ENCODE measurements around the gene ANKLE1.

The ANKLE1 gene

GRCh38 chr19:17325881-17326594 lies 44.3 kb downstream of the ANKLE1 start:
- no peak for DNase-seq (ENCODE audit: low spot score)

DNA sequence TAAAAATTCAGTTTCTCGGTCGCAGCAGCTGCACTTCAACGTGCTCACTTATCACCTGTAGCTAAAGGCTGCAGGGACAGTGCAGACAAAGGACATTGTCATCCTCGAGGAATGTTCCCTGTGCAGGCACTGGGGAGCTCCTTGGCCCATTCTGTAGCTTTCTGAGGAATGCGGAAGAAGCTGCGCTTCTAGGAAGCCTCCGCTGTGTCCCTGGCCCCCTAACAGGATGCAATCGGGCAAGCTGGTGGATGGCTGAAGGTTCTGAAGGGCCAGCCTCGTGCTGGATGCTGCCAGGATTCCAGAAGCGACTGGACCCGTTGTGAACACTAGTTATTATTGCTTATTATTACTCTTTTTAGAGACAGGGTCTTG lies 44.9 kb downstream of the ANKLE1 start:
- DNase-seq (ENCODE audit: low spot score), result no peak

DNA sequence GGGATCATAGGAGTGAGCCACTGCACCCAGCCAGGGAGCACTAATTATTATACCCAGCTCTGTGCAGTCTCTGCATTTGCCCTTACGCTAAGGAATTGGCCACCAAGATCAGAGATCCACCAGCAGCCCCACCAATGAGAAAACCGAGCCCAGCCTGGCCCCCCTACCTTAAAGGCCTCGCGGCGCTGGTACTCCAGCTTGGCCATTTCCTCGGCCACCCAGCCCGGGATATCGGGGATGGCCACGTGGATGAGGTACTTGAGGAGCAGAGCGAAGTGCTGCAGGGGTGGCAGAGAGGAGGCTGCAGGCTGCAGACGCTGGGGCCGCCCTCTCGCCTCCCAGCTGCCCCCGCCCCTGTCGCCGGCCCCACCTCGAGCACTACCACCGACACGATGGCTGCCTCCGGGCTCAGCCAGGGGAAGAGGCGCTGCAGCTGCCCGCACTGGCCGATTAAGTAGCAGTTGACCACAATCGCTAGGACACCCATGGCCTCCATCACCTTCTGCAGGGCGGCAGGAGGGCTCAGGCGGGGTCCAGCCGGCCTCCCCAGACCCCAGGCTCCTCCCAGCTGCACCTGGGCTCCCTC lies 45.5 kb downstream of the ANKLE1 start:
- DNase-seq (ENCODE audit: low spot score), result no peak

DNA sequence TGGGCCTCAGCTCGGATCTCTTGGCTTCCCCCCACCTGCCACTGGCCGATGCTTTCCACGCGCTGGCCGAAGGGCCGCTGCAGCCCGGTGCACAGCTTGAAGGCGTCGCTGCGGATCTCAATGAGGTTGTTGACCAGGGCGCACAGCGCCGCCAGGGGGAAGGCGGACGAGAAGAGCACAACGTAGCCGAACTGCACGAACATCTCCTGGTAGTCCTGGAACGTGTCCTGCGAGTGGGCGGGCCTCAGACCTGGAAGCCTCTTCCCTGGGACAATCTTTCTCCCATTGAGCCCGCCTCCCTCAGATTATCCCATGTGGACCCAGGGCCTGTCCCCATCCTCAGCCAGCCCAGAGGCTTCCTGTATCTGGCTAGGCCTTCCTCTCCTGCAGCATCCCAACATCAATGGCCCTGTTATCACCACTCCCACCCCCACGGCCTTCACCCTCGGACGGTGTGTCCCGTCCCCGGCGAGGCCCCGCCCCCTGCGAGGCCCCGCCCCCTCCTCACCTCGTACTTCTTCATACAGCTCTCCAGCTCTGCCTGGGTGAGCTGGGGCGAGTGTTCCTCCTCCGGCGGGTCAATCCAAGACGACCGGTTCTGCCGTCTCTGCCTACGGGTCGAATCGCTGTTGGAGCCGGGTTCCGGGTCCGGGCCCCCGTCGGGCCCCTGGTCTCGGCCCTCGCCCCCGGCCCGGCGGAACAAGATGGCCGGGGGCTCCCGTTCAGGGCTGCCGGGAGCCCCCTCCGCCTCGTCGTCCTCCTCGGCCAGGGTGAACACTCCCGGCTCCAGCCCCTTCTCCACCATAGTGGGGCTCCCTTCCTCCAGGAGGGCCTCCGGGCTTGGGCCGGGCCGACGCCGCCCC lies 46.2 kb downstream of the ANKLE1 start:
- peak; percentile 80 for DNase-seq (ENCODE audit: low spot score)

DNA sequence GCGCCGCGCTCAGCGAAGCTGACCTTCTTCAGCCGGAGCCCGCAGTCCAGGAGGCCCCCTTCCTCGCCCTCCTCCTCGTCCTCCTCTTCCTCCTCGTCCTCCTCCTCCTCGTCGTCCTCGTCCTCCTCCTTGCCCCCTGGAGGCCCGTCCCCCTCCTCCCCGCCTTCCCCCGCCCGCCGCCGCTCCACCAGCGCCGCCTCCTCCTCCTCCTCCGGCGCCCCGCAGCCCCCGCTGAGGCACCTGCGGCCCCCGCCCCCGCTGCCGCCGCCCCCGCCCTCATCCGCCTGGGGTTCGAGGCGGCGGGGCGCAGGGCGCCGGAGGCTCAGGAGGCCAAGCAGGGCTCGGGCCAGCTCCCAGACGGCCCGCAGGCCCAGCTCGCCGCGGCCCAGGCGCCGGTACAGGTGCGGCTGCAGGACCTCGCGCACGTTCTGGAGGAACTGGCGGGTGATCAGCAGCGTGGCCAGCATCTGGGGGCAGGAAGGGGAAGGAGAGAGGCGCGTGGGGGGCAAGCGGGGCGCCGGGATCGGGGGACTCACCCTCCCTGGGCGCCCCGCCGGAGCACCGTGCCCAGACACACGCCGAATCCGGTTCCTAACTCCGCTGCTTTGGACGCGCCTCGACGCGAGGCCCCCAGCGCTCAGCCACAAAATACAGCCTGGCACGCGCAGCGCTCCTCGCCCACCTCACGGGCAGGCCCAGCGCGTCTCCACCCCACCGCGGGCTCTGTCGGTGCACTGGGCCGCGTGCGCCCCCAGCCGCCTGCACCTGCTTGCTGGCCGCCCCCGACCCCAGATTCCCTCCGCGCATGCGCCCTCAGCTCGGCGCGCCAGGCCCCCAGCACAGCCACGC lies 47.0 kb downstream of the ANKLE1 start:
- no peak for DNase-seq (ENCODE audit: low spot score)

DNA sequence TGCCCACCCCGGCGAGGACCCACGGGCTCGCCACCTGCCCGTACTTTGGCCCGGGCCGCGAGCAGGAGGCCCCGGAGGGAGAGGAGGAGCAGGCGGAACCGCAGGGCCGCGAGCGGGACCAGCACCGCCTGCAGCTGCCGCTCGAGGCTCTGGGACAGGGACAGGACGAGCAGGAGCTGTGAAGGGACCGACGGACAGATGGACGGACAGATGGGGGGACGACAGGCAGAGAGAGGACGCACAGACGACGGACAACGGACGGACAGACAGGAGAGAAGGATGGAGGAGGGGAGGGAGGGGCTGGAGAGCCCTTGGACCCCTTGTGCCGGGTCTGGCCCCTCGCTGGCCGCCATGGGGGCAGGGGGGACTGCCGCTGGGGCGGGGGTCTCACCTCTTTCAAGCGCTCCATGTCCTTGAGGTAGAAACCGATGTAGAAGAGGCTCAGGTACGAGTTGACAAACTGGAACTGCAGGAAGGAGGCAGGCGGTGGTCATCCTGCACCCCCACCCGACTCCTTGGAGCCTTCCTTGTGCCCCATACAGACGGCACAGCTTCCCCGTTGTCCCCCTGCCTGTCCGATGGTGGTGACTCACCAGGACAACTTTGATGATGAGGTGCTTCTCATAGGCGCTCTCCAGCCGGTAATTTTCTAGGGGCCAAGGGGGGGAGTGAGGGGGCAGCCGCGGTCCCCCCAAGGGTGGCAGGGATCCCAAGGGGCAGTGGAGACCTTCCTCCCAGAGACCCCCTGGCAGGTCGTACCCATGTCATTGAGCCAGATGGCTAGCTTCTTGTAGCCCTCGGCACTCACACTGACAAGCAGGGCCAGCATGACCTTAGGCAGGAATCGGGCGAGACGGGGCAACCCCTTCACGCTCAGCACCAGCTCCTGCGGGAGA lies 47.9 kb downstream of the ANKLE1 start:
- no peak for DNase-seq (ENCODE audit: low spot score)

DNA sequence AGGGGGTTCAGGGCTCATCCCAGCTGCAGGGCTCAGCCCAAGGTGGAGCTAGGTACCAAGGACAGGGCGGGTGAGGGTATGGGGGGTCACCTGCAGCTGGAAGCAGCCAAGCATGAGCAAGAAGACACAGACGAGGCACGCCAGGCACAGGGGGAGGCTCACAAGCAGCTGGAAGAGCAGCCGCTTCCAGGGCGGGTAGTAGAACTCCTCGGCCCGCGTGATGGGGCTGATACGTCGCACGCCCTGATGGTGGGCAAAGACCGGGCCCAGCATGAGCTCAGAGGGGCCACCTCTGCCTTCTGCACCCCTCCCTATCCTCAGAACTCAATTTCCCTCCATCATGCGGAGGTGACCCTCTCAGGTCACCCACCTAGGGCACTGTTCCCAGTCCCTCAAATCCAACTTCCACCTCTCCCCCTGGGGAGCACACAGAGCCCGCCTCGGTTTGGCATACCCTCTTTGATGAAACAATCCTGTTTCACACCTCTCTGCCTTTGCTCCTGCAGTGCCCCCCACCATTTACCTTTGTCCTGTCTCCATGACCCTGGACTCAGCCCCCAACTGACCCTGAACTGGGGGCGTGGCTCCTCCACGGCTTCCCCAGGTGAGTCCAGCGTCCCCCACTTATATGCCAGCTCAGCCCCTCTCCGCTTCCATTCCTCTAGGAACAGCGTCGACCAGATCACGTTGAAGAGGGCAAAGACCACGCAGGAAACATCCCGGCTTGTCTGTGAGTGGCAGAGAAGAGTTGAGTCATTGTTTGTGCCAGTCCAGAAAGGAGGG lies 48.8 kb downstream of the ANKLE1 start:
- no peak for DNase-seq (ENCODE audit: low spot score)

DNA sequence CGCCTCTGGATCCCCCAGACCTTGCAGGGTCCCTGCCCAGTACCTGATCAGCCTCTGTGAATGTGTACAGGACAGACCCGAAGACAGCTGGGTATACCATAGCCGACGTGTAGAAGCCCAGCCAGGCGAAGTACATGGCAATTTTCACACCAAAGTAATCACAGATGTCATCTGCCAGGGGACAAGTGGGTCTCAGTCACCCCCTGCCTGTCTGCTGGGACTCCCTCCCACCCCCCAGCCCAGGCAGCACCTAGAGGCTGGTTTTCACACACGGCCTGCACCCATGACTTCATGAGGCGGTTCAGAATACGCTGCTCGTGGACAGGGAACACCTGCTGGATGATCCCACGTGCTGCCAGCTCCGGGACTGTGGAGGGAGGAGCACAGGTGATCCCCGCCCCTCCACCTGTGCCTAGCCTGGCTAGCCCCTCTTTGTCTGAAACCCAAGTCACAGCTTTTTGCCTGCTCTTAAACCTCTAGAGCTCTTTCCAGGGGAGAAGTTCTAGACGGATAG lies 49.4 kb downstream of the ANKLE1 start:
- DNase-seq (ENCODE audit: low spot score), result no peak

DNA sequence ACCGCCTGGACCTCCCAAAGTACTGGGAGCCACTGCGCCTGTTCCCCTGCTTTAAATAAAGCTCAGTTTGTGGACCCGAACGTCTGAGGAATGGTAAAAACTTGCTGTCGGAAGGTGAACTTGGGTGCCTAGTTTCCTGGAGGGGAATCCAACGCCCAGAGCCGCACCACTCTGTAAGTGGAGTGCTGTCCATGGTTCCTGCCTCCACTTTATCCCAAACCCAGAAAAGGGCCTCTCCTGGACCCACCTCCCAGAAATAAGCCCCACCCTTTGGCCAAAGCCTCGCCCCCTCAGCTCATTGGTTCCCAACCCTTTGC lies 50.6 kb downstream of the ANKLE1 start:
- no peak for DNase-seq (ENCODE audit: low spot score)

- no peak for DNase-seq (ENCODE audit: low spot score)
Measured at GRCh38 chr19:17332677-17333581, 51.2 kb downstream of the ANKLE1 start.

GRCh38 chr19:17333611-17334413 lies 52.1 kb downstream of the ANKLE1 start:
- no peak for DNase-seq (ENCODE audit: low spot score)

DNA sequence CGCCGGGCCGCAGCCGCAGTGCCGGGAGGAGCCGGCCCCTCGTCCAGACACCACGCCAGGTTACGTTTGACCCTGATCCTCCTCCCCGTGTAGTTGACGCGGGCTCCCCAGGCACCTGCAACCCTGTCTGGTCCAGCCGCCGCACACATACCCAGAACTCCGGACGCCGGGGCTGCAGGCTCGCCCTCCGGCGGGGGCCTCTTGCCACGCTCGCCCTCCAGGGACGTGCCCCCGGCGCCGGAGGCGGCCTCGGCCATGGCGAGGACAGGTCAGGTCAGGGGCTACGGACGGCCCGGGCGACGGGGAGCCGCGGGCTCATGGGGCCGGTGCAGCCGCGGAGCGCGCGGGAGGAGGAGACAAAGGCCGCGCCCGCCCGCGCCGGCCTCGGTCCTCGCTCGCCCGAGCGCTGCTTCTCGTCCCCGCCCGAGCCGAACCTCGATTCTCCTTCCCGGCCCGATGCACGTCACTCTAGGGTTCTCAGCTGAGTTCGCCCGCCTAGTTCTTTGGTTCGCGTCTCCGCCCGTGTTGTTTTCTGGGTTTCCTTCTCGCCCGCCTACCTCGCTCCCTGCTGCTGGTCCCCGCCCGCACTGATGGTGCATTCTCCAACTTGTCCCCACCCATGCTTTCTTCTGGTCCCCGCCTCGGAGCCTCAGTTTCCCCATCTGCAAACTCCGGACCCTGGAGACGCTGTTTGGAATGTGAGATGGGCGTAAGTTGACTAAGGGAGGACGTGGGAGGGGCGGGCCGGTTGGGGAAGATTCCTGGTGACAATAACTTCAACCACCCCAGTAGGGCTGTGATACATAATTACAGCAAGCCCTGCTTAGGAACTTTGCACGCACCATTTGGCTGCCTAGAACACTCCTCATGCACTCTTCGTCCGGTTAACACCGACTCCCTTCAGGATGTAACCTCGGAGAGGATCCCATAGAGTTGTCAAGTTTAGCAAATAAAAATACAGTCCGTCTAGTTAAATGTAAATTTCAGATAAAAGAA lies 53.0 kb downstream of the ANKLE1 start, which contains the start of gene ANO8:
Gene ANO8 (minus strand): TSS at position 442 of the 996 bp plus-strand sequence. CDS start 185 bp downstream, at position 257.
- DNase-seq (ENCODE audit: low spot score), result peak; percentile 96

DNA sequence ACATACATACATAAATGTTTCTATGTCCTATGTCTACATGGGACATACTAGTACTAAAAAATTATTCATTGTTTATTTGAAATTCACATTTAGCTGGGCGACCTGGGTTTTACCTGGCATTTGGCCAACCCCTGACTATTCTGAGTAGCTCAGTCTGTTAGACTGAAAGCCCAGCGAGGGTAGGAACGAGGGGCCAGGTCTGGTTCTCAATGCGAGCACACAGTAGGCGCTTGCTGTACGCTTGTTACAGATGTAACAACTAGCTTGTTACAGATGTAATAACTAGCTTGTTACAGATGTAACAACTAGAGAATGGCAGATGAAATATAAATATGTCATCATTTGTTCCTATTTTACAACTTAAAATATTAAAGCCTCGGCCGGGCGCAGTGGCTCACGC lies 53.9 kb downstream of the ANKLE1 start:
- DNase-seq (ENCODE audit: low spot score), result no peak
